ENCODE measurements around the gene RENBP.

- TF ChIP-seq POLR2A (IDR thresholded peaks at IDR 0.05) (no peak), CTCF (IDR thresholded peaks at IDR 0.05) (no peak)
Observed at GRCh38 chrX:153968754-153969124, 24.3 kb upstream of the RENBP start.
